Fibroblast of skin of back (primary cell): ENCODE data around the gene PSEN2.

ENCODE experiments used
- DNase-seq: peaks from one replicate; pipeline ENCODE4 v3.0.0-alpha.2; 2013

Gene PSEN2

DNA sequence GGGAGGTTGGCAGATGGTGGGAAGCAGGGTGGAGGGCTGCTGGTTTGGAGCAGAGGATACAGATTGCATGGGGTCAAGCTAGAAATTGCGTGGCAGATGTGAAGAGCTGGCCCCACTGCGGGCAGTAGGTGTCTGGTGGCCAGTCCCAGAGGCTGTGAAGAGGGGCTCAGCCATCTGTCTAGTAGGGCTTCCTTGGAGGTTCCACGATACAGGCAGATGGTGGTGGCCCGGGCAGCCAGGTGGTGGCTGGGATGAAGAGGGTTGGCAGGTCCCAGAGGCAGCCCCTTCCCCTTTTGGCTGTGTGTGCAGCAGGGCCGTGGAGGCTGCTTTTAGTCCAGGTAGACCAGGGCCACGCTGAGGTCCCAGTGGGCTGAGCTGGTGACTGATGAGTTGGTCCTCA, 16.6 kb downstream of the PSEN2 start:
- DNase-seq: no peak

DNA sequence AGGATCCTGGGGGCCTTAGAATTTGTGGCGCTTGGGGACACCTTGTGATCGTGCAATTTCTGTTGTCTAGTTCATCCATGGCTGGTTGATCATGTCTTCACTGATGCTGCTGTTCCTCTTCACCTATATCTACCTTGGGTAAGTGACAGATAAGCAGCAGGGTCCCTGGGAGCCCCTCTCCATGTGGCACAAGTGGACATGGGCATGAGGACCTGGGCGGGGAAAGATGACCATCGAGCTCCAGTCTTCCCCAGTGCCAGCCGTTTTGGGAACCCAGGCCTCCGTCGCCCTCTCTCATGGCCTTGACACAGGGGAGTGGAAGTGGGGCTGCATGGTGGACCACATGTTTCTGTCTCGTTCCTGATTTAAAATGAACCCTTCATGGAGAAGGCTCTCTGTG, 17.6 kb downstream of the PSEN2 start:
- no peak for DNase-seq

DNA sequence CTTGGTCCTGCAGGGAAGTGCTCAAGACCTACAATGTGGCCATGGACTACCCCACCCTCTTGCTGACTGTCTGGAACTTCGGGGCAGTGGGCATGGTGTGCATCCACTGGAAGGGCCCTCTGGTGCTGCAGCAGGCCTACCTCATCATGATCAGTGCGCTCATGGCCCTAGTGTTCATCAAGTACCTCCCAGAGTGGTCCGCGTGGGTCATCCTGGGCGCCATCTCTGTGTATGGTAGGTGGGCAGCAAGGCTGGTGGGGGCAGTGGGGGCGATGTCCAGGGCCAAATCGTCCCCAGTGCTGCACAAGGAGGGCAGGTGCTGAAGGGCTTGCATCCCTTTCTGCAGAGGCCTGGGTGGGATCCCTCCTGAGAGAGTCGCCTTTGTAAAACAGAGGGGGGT, 18.4 kb downstream of the PSEN2 start:
- no peak for DNase-seq

DNA sequence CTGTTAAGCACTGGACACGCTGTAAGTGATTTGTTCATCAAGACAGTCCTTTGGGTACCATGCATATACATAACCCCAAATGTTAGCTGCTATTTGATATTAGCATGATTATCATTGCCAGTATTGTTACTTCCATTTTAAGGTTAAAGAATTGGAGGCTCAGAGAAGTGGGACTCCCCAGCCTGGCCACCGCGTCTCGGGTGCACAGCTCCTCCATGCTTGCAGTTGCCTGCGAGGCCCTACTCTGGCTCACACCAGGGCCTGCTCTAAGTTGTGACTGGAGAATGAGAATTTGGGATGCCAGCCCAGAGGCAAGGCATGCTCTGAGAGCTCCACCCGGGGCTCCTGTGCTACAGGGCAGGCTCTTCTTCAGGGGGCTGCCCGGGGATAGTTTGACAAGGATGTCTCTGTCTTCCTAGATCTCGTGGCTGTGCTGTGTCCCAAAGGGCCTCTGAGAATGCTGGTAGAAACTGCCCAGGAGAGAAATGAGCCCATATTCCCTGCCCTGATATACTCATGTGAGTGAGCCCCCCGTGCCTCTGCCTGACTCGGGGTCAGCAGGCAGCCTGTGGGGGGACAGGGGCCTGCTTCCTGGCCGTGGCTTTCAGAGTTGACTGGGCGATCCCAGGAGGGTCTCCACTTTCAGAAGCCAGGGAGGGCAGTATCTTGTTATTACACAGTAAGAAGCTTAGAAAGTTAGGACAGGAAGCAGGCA, 19.4 kb downstream of the PSEN2 start:
- no peak for DNase-seq

DNA sequence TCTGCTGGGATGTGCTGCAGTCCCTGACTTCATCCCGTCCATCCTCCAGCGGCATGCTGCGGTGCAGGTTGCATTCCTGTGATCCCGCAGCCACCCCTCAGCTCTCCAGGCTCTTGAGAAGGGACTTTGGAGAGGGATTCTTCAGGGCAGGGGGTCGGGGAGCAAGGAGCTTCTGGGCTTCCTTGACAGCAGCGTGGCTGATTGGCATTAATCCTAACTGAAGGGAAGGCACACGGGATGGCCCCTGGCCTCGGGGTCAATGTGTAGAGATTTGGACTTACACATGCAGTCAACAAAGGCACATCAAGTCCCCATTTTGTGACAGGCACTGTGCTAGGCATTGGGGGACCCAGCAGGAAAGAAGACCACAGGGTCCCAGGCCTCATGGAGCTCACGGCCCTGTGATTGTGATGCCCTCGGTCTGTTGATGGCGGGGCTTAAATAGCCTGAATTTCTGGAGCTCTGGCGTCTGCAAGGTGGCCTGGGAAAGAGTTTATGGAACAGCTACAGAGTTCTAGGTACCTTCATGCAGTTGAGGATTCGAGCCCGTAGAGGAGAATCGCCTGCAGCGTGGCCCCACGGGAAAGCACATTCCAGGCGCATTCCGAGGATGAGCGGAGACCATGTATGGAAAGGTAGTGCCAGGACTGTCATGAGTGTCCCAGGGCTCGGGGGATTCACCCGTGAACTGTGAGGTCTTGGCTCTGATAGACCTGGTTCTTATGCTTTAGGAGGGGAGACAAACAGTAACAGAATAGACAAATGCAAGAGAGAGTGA, 20.1 kb downstream of the PSEN2 start:
- DNase-seq: no peak

DNA sequence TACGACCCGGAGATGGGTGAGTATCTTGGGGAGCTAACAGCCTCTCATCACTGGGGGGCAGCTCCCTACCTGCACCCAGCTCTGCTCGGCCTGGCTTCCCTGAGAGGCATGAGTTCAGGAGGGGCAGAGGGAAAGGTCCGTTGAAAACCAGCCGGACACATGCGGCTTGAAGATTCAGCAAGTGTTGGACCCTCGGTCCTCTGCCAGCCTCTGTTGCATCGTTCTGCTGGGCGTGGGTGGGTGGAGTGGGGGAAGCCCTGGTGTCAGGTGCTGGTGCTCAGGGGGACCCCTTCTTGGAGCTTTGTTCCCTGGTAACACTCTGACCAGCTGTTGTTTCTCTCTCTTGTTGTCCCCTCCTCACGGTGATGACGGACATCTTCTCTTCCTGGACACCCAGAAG, 20.9 kb downstream of the PSEN2 start:
- DNase-seq: no peak

DNA sequence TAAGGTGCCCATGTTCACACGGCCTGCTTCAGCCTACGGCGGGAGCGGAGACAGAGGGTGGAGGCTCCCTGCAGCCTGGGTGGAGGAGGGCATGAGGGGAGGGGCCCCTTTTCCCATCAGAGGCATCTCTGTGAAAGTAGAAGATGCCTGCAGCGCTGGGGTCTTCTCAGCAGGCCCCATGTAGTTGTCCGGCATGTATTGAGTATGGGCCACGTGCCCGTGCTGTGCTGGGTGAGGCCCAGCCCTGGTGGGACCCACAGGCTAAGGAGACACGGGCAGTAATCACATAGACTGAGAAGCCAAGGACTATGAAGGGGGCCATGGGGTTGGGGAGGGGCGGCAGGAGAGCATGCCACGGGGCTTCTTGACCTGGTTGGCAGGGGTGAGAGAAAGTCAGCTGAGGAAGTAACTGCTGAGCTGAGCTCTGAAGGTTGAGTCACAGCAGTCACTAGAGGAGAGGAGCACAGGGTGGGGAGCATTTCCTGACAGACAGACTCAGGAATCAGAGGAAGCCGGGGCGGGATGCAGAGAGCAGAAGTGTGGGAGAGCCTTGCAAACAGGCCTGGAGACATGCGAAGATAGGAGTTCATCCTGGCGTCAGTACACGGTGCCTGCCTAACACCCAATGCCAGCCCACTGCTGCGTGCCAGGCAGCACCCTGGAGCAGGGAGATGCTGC, 21.6 kb downstream of the PSEN2 start:
- DNase-seq: peak; percentile 51

DNA sequence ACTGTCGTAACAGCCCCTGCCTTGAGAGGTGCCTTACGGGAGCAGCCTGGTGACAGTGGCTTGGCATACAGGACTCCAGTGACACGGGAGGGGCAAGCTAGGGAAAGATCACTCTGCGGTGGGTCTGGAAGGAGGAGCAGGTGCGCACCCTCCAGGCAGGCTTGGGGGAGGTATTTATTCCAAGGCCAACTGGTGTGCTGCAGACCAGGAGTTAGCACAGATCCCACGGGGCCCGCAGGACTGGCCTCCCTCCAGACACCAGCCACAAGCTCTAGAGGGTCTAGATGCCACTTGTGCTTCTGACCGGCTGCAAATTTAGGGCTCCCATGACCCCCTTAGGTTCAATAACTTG, 22.1 kb downstream of the PSEN2 start:
- DNase-seq: no peak

DNA sequence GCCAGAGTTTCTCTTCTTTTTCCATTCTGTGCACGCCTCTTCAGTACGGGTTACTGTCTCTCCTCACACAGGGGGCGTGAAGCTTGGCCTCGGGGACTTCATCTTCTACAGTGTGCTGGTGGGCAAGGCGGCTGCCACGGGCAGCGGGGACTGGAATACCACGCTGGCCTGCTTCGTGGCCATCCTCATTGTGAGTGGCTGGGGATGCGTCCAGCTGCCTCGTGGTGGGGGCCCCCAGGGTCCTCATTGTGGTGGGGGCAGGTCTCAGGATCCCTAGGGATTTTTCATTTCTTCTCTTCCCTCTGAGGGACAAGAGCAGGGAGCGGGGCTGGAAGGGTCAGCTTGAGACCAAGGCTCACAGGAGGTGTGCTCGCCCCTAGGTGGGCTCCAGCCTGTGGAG, 23.5 kb downstream of the PSEN2 start:
- DNase-seq: no peak

DNA sequence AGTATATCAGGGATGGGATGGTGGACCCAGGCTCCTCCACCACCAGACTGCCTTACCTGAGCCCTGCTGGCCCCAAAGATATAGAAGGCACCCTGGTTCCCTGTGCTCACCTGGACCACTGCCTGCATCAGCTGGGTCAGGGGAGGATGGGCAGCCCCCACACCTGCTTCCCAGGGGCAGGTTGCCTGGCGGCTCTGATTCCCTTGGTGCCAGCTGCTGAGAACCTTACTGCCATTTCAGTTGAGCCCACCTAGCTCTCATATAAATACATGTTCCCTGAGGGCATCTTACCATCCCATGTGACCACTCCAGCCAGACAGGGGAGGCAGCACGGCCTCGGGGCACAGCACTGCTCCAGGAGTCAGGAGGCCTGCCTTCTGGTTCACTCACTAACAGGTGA, 24.4 kb downstream of the PSEN2 start:
- DNase-seq: no peak

DNA sequence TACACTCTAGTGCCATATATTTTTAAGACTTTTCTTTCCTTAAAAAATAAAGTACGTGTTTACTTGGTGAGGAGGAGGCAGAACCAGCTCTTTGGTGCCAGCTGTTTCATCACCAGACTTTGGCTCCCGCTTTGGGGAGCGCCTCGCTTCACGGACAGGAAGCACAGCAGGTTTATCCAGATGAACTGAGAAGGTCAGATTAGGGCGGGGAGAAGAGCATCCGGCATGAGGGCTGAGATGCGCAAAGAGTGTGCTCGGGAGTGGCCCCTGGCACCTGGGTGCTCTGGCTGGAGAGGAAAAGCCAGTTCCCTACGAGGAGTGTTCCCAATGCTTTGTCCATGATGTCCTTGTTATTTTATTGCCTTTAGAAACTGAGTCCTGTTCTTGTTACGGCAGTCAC, 25.2 kb downstream of the PSEN2 start:
- DNase-seq: no peak

DNA sequence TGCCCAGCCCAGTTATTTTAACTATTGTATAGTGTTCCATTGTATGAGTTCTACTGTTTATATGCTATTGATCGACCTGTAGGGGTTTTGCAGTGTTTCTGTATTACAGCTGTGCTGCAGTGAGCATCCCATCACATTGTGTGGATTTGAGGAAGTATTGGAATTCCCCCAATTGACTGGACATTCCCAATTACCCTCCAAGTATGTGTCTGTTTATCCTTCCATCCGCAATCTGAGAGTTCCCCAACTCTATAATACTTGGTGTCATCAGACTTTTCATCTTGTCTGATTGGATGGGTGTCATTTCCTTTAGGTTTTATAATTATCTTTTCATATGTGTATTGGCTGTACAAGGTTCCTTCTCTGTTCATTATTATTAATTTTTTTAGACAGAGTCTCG, 27.8 kb downstream of the PSEN2 start:
- DNase-seq: no peak

DNA sequence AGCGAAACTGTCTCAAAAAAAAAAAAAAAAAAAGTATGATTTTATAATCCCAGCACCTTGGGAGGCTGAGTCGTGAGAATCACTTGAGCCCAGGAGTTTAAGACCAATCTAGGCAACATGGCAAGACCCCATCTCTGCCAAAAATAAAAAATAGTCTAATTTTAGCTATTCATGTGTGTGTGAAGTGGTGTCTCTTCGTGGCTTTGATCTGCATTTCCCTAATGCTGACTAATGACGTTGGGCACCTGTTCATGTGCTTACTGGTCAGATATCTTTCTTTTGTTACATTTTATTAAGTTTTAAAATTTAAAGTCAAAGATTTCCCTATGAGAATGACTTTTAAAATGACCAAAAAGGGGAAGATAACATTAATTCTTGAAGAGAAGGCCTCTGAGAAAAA, 31.0 kb downstream of the PSEN2 start:
- no peak for DNase-seq

DNA sequence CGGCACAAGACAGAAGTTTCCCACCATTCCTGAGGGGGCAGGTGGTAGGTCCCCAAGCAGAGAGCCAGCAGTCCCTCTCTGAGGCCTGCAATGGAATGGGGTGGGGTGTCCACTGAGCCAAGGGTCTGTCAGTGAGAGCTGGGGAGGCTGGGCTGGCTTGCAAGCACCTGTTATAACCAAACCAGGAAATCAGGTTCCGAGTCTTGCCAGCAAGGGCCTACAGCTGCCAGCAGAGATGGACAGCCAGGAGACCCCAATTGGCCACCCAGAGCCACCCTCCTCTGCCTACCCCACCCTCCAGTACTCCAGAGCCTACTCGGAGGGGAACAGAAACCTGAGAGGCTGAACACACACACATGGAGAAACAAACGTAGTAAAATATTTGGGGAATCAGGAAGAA, 32.2 kb downstream of the PSEN2 start:
- DNase-seq: no peak

DNA sequence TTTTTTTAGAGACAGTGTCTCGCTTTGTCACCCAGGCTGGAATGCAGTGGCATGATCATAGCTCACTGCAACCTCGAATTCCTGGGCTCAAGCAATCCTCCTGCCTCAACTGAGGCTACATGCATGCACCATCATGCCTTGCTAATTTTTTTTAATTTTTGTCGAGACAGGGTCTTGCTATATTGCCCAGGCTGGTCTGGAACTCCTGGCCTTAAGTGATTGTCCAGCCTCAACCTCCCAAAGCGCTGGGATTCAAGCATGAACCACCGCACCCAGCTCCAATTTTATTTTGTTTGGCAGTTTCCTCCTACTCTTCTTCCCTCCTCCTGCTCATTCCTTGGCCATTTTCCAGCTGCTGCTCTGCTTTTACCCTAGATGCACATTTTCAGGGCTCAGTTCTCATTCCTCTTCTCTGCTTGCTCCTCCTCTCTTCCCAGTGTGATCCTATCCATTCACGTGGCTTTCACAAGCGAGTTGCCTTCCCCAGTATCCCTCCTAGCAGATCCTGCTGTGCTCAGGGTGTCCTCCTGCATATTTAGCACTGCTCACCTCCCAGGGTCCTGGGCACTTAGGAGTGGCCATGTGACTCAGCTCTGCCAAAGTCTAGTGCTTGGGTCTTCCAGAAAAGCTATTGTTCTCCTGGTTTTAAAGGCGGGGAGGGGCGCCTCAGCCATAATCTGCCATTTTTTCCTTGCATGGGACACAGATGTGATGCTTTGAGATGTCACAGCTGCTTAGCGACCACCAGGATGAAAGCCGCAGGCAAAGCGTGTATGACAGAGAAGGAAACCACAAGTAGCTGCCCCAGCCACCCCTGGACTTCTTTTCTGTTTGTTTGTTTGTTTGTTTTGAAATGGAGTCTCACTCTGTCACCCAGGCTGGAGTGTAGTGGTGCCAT, 33.7 kb downstream of the PSEN2 start:
- peak; percentile 88 for DNase-seq

DNA sequence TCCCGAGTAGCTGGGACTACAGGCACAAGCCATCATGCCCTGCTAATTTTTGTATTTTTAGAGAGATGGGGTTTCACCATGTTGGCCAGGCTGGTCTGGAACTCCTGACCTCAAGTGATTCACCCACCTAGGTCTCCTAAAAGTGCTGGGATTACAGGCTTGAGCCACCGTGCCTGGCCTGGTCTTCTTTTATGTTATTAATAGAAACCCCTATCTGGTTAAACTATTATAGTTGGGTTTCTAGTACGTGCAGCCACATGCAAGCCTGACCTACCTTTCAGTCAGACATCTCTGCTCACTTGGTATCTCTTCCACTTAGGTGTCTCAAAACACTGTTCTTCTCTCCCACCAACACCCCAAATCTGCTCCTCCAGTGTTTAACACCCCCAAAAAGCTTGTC, 34.4 kb downstream of the PSEN2 start:
- DNase-seq: no peak

DNA sequence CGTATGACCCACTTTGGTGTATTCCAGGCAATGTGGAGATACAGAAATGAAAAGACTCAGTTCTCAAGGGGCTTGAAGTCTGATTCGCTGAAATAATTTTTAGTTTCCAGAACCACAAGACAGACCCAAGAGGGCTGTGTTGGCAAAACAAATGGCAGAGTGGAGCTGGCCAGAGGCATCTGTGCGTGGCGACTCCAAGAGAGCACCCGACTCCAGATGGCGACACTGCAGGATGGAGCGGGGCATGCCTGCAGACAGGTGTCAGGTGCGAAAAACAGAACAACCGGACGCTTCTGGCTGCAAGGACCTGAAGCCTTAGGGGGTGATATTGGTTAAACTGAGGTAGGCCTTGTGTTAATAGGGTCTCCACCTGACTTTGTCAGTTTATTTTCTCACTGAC, 38.0 kb downstream of the PSEN2 start:
- no peak for DNase-seq

DNA sequence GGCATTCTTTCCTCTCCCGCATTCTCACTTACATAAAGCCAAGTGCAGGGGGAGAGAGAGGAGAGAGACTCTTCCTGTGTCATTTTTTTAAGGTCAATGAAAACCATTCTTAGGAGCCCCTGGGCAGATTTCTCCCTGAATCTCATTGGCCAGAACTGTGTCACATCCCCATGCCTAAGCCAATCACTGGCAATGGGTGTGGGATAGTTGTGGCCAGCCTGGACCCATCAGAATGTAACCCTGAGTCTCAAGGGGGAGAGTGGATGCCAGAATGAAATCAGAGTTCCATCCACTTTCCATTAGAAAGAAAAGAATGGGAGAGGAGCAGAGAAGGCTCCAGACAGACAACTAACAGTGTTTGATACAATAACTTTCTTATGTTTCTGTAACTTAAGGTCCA, 38.5 kb downstream of the PSEN2 start:
- peak; percentile 18 for DNase-seq

DNA sequence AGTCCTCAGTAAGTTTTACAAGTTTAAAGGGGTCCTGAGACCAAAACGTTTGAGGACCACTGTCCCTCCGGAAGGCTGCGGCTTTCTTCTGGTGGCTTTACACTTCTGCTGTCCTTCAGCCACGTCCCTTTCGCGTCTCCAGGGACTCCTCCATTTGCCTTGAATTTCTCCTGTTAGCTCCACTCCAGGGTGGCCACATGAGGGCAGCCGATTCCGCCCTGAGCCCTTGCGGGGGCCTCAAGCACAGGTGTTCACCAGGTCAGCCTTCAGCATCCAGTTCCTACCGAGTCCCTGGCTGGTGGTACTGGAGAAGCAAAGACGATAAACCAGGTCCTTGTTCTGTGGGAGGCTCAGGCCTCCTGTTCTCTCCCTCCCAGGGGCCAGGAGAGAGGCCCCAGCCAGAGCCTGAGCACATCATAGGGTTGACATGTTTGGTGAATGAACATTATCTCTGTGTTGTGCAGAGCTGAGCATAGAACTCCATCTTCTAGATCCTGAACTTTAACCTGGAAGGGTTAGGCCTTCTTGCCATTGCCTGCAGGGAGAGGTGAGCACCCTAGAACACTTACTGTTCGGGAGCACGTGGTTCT, 42.3 kb downstream of the PSEN2 start:
- peak; percentile 17 for DNase-seq

DNA sequence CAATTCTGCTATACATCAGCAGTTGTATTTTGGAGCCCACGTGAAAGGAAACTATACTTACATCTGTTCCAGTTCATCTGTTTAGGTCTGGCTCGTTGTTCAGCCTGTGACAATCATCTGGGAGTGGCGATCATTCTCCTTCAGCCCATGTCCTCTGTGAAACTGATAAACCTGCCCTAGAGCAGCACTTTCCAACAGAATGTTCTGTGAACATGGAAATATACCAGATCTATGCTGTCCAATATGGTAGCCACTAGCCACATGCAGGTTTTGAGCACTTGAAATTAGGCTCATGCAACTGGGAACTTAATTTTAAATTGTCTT, 45.2 kb downstream of the PSEN2 start:
- no peak for DNase-seq

DNA sequence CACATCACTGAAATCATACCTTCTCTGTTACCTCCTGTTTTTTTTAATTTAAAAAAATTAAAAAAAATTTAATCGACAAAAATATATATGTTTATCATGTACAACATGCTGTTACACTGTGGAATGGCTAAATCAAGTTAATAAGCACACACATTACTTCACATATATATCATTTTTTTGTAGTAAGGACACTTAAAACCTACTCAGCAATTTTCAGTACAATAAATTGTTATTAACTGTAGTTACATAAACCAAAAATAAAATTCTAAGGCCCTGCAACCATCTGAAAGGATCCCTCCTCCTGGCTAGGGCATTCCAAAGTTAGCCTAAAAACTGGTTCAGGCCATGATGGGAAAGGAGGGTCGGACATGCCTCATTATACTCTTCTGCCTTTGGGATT, 46.1 kb downstream of the PSEN2 start:
- no peak for DNase-seq

DNA sequence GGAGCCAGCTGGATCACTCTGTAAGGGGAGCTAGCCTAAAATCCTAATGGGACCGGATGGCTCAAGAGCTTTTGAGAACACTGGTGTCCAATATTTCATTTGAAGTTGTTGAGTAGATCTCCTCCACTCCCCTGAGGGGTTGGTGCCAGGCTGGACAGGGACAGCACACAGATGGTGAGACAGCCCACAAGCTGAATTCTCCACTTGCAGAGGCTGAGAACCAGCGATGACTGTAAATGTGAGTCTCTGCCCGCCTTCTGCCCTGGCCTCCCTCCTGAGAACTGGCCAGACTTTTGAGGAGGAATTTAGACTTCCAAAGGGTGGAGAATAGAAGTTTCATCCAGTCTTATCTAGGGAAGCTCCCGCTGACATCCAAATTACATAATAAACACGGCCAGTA, 49.2 kb downstream of the PSEN2 start:
- DNase-seq: no peak

DNA sequence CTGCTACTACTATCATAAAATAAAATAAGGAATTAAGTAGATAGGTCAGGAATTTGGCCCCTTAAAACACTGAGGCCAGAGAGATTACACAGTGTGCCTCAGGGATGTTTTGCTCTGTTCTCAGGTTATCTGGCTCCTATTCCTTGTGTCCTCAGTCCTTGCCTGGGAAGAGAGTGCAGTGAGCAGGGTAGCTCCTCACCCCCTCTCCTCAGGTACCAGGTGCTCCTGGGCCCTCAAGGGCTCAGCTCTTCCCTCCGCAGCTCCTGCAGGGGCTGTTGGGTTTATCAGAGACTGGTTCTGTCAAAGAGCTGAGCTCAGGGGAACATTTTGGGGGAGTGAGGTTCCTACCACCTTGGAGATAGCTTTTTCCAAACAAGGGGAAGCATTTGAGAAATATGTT, 49.6 kb downstream of the PSEN2 start:
- DNase-seq: no peak
